SU-DHL-6 (cell line): ENCODE results near the gene SPTLC3.

ENCODE experiments used
- H2AFZ ChIP-seq: fragments of 200-600 bp; sonication (generic); 2 replicates; pipeline ENCODE4 v1.6.1; 2014; ENCODE audit warnings: low read depth, mild to moderate bottlenecking, moderate library complexity, mixed read lengths, antibody characterized with exemption, low read length; ENCODE audit not compliant: severe bottlenecking
- H3F3A ChIP-seq: fragments of 200-600 bp; shearing (Covaris generic); 2 replicates; pipeline ENCODE4 v1.6.0; 2016; ENCODE audit warnings: antibody characterized with exemption, mild to moderate bottlenecking; ENCODE audit not compliant: insufficient read depth
- H3K27ac ChIP-seq: fragments of 200-600 bp; sonication (generic); 2 replicates; pipeline ENCODE4 v1.5.1; 2016; ENCODE audit warnings: low read depth, mild to moderate bottlenecking, low read length, moderate library complexity, mixed read lengths
- H3K27me3 ChIP-seq: fragments of 200-600 bp; sonication (generic), shearing (Covaris generic); 2 replicates; pipeline ENCODE4 v1.6.0; 2014; ENCODE audit warnings: mild to moderate bottlenecking, low read length
- H3K36me3 ChIP-seq: fragments of 200-600 bp; sonication (generic); 2 replicates; pipeline ENCODE4 v1.6.1; 2014; ENCODE audit warnings: mild to moderate bottlenecking, low read length, mixed read lengths
- H3K4me2 ChIP-seq: fragments of 300-600, 200-600 bp; shearing (Covaris generic), sonication (generic); 2 replicates; pipeline ENCODE4 v1.6.0; 2014; ENCODE audit warnings: low read length, low read depth, mild to moderate bottlenecking; ENCODE audit not compliant: poor library complexity, severe bottlenecking
- H3K4me3 ChIP-seq: fragments of 200-600 bp; sonication (generic); 2 replicates; pipeline ENCODE4 v1.5.1; 2014; ENCODE audit warnings: antibody characterized with exemption, low read length, mild to moderate bottlenecking, mixed read lengths; ENCODE audit not compliant: insufficient read depth, poor library complexity, severe bottlenecking
- H3K79me2 ChIP-seq: fragments of 200-600 bp; sonication (generic); 2 replicates; pipeline ENCODE4 v1.6.1; 2014; ENCODE audit warnings: mild to moderate bottlenecking, low read length, moderate library complexity; ENCODE audit not compliant: insufficient read depth
- H3K9ac ChIP-seq: fragments of 200-600 bp; sonication (generic); 2 replicates; pipeline ENCODE4 v1.7.0; 2014; ENCODE audit warnings: mild to moderate bottlenecking, low read length
- H3K9me2 ChIP-seq: fragments of 200-600 bp; sonication (generic); replicated peaks from 2 replicates; pipeline ENCODE4 v1.6.1; 2014; ENCODE audit warnings: low read length; ENCODE audit not compliant: insufficient read depth
- H3K9me3 ChIP-seq: fragments of 200-600 bp; sonication (generic); 2 replicates; pipeline ENCODE4 v1.6.1; 2014; ENCODE audit warnings: low read length, mixed read lengths; ENCODE audit not compliant: insufficient read depth
- H4K20me1 ChIP-seq: fragments of 200-600 bp; sonication (generic); 2 replicates; pipeline ENCODE4 v1.6.1; 2014; ENCODE audit warnings: low read depth, mild to moderate bottlenecking, antibody characterized with exemption, low read length, moderate library complexity, mixed read lengths
- EZH2phosphoT487 ChIP-seq: fragments of 200-600 bp; sonication (generic), shearing (Covaris generic); conservative IDR thresholded peaks from 2 replicates; pipeline ENCODE4 v1.6.1; 2018; ENCODE audit warnings: mild to moderate bottlenecking, antibody characterized with exemption, low read length, moderate library complexity, mixed read lengths
- TF ChIP-seq, protein P1 (sequence below): fragments of 200-600 bp; sonication (generic); IDR thresholded peaks from one replicate; pipeline ENCODE4 v1.5.1; 2017; ENCODE audit warnings: antibody characterized with exemption, mild to moderate bottlenecking, low read length, moderate library complexity; ENCODE audit not compliant: insufficient read depth, poor library complexity, severe bottlenecking

SPTLC3 gene

DNA sequence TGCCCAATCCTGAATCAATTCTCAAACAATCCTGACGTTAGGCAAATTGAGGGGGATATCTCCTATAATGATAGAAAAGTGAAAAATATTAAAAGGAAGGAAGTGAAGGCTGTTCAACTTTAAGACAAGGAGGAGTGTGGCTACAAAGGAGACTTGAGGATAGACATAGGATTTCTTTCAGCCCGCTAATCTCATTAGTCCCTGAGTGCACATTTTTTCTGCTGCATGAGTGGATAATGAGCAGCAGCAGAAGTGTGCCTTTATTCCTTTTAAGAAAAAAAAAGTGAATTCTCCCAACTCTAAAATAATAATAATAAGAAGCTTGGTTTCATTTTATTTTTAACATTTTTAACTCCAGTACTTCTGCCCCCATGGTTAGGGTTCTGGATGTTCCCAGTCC lies 102.0 kb downstream of the SPTLC3 start:
- H3F3A ChIP-seq, result no peaks in the 10 kb centered on the region
- H3K36me3 ChIP-seq, result no peaks in the 10 kb centered on the region
- no peaks in the 10 kb centered on the region for H3K9me3 ChIP-seq
- H3K27me3 ChIP-seq, result no peaks in the 10 kb centered on the region
- H3K4me3 ChIP-seq, result no peak overlapping the region
- no peak overlapping the region for H3K27ac ChIP-seq
- H3K9ac ChIP-seq, result no peak overlapping the region
- no peak overlapping the region for H2AFZ ChIP-seq
- TF ChIP-seq, protein P1, sequence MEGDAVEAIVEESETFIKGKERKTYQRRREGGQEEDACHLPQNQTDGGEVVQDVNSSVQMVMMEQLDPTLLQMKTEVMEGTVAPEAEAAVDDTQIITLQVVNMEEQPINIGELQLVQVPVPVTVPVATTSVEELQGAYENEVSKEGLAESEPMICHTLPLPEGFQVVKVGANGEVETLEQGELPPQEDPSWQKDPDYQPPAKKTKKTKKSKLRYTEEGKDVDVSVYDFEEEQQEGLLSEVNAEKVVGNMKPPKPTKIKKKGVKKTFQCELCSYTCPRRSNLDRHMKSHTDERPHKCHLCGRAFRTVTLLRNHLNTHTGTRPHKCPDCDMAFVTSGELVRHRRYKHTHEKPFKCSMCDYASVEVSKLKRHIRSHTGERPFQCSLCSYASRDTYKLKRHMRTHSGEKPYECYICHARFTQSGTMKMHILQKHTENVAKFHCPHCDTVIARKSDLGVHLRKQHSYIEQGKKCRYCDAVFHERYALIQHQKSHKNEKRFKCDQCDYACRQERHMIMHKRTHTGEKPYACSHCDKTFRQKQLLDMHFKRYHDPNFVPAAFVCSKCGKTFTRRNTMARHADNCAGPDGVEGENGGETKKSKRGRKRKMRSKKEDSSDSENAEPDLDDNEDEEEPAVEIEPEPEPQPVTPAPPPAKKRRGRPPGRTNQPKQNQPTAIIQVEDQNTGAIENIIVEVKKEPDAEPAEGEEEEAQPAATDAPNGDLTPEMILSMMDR, result no peak
- no peak for TF ChIP-seq EZH2phosphoT487
- H3K4me2 ChIP-seq, result no peak overlapping the region
- H3K9me2 ChIP-seq, result no peaks in the 10 kb centered on the region
- H3K79me2 ChIP-seq, result no peaks in the 10 kb centered on the region
- no peaks in the 10 kb centered on the region for H4K20me1 ChIP-seq

DNA sequence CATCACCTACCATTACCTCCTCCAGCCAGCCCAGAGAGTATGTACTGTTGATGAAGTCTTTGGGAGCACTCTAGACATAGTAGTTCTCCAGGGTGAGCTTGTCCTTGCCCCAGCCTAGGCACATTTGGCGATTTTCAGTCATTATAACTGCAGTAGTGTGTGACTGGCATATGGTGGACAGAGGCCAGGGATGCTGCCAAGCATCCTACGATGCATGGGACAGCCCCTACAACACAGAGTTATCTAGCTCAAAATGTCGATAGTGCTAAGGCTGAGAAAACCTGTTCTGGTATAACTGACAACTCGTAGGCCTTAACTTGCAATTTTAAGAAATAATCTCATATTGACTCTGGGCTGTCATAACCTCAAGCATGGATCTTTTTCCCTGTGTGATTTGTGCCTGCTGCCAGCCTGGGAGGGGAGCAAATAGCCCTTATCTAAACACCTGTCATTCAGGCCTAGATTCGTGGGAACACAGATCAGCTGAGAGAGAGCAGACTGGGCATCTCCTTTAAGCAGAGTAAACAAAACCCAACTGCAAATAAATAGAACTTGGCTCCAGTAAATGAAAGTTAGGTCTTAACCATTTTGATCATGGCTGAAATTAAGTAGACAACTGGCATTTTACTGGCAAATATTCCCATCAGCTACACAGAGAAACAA lies 102.6 kb downstream of the SPTLC3 start:
- Histone ChIP-seq H4K20me1 (no peaks in the 10 kb centered on the region), H3K36me3 (no peaks in the 10 kb centered on the region), H3K9me2 (no peaks in the 10 kb centered on the region), H3K4me2 (no peak overlapping the region), H3F3A (no peaks in the 10 kb centered on the region), H3K9ac (no peak overlapping the region), H3K27me3 (no peaks in the 10 kb centered on the region), H3K27ac (no peak overlapping the region), H3K4me3 (no peak overlapping the region), H2AFZ (no peak overlapping the region), H3K79me2 (no peaks in the 10 kb centered on the region), H3K9me3 (no peaks in the 10 kb centered on the region)
- TF ChIP-seq, protein P1, result no peak

DNA sequence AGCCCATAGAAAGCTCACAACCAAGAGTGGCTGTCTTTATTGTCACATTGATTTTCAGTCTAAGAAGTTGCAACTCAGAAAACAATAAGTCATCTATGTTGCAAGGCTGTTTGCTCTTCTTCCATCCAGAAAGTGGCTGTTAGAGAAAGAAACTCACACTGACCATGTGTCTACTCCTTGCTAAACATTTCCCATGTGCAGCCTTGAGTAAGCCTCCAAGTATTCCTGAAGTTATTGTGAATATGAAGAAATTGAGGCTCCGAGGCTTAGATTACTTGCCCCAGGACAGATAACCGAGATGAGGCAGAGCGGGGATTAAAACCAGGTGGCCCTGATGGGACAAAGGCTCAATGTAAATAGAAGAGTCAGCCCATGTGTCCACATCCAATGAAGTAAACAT lies 105.0 kb downstream of the SPTLC3 start:
- H3K9ac ChIP-seq, result no peak overlapping the region
- no peaks in the 10 kb centered on the region for H3K79me2 ChIP-seq
- H3K27ac ChIP-seq, result no peak overlapping the region
- H3K4me2 ChIP-seq, result no peak overlapping the region
- H3F3A ChIP-seq, result no peaks in the 10 kb centered on the region
- no peak overlapping the region for H3K4me3 ChIP-seq
- no peak for TF ChIP-seq EZH2phosphoT487
- TF ChIP-seq, protein P1, result no peak
- H3K9me2 ChIP-seq, result no peaks in the 10 kb centered on the region
- no peaks in the 10 kb centered on the region for H3K27me3 ChIP-seq
- no peaks in the 10 kb centered on the region for H4K20me1 ChIP-seq
- no peaks in the 10 kb centered on the region for H3K36me3 ChIP-seq
- no peaks in the 10 kb centered on the region for H3K9me3 ChIP-seq
- no peak overlapping the region for H2AFZ ChIP-seq
